Stimulated activated naive CD4-positive, alpha-beta T cell (primary cell): Measurements from ENCODE around the gene TRABD.
"Not testable (repeated sequence)": the region's sequence is repeated elsewhere in the genome, so short reads cannot be mapped to it uniquely, and the experiment has no call there.

Experiments used
- DNase-seq, 6 experiments: peaks; one replicate each; lab custom pipeline; 2025; lab: John Stamatoyannopoulos, UW

TRABD gene

DNA sequence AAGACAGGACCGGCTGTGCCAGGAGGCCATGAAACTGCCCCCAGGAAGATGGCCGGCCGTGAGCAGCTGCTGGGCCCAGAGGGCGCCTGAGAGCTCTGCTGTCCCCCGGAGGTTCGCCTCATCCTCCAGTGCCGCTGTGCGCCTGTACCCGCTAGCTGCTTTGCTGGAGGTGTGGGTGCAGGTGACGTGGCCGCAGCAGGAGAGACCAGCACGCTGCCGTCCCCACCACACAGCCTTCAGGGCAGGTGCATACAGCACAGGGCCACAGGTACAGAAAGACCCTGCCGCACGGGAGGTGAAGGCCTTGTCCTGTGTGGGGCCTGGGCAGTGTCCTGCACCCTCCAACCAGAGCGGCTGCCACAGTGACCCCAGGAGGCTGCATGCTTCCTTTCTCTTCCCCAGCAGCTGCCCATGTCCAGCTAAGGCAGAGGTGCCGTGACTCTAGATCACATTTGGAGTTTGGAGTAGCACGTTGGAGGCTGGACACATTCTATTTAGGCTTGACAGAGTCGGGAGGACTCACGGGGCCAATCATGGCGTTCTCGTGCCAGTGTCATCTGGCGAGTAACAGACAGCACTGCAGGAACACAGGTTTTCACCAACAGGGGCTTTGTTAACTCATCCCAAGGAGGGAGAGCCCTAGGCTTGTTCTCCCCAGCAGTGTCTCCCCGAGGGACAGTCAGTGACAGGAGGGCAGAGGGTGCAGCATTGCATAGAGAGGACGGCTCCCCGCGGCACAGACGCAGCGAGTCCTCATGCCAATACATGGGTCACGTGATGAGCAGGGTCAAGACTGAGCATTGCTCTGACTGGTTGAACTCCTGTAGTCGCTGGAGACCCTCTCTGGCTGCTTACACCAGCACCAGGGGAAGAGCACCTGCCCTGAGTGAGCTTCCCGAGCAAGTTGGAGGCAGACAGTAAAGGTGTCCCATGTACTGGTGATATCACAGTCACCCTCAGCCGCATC lies 33.9 kb upstream of the TRABD start:
- DNase-seq = no peak

- DNase-seq = no peak
These were observed 32.5 kb upstream of the TRABD start for GRCh38 chr22:50153056-50153755.

DNA sequence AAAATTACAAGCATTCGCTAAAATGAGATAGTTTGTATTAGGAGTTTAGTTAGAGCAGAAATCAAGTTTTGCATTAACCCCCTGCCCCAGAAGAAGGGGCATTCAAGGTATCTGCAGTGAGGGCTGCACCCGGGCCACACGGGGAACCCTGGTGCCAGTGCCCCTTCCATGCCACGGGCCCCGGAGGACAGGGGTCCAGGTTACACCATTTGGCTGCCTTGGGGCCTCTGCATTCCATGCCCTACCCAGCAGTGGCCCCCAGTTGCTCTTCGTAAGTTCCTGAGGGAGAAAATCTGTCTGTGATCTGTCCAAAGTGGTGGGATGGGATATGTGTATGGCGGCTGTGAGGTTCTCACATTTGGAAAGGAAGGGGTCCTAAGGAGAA lies 32.0 kb upstream of the TRABD start:
- DNase-seq = no peak

GRCh38 chr22:50157709-50158375 lies 27.9 kb upstream of the TRABD start:
- no peak for DNase-seq

- DNase-seq = no peak
These were observed 24.8 kb upstream of the TRABD start for GRCh38 chr22:50160947-50161346.

- DNase-seq = no peak
These were observed 24.0 kb upstream of the TRABD start for GRCh38 chr22:50161508-50162390.

GRCh38 chr22:50162391-50162956 lies 23.2 kb upstream of the TRABD start:
- DNase-seq = no peak

GRCh38 chr22:50165436-50166123 lies 20.1 kb upstream of the TRABD start:
- DNase-seq = no peak

DNA sequence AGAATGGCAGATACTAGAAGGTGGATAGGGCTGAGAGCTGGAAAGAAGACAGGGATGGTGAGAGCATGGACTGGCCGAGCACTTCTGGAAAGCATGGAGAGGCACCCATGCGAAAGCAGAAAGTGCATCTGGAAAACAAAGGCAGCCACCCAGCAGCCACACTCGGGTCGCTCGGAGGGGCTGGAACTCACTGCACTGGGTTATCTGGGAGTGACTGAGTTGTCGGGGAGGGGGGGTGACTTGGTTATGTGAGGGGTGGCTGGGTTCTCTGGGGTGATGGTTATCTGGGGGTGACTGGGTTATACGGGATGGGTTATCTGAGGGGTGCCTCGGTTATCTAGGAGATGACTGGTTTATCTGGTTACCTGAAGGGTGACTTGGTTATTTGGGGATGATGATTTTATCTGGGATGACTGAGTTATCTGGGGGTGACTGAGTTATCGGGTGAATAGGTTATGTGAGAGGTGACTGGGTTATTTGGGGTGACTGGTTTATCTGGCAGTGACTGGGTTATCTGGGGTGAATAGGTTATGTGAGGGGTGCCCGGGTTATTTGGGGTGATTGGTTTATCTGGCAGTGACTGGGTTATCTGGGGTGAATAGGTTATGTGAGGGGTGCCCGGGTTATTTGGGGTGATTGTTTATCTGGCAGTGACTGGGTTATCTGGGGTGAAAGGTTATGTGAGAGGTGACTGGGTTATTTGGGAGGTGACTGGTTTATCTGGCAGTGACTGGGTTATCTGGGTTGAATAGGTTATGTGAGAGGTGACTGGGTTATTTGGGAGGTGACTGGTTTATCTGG lies 17.8 kb upstream of the TRABD start:
- no peak for DNase-seq

DNA sequence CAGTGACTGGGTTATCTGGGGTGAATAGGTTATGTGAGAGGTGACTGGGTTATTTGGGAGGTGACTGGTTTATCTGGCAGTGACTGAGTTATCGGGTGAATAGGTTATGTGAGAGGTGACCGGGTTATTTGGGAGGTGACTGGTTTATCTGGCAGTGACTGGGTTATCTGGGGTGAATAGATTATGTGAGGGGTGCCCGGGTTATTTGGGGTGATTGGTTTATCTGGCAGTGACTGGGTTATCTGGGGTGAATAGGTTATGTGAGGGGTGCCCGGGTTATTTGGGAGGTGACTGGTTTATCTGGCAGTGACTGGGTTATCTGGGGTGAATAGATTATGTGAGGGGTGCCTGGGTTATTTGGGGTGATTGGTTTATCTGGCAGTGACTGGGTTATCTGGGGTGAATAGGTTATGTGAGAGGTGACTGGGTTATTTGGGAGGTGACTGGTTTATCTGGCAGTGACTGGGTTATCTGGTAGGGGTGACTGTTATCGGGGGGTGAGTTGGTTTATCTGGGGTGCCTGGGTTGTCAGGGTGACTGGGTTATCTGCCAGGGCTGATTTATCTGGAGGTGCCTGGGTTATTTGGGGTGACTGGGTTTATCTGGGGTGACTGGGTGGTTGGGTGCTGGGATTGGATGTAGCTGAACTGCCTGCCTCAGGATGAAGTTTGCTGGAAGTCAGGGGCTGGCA lies 17.1 kb upstream of the TRABD start:
- DNase-seq = not testable (repeated sequence)

GRCh38 chr22:50169181-50169759 lies 16.4 kb upstream of the TRABD start:
- DNase-seq = no peak

GRCh38 chr22:50169774-50170341 lies 15.9 kb upstream of the TRABD start:
- DNase-seq = no peak

DNA sequence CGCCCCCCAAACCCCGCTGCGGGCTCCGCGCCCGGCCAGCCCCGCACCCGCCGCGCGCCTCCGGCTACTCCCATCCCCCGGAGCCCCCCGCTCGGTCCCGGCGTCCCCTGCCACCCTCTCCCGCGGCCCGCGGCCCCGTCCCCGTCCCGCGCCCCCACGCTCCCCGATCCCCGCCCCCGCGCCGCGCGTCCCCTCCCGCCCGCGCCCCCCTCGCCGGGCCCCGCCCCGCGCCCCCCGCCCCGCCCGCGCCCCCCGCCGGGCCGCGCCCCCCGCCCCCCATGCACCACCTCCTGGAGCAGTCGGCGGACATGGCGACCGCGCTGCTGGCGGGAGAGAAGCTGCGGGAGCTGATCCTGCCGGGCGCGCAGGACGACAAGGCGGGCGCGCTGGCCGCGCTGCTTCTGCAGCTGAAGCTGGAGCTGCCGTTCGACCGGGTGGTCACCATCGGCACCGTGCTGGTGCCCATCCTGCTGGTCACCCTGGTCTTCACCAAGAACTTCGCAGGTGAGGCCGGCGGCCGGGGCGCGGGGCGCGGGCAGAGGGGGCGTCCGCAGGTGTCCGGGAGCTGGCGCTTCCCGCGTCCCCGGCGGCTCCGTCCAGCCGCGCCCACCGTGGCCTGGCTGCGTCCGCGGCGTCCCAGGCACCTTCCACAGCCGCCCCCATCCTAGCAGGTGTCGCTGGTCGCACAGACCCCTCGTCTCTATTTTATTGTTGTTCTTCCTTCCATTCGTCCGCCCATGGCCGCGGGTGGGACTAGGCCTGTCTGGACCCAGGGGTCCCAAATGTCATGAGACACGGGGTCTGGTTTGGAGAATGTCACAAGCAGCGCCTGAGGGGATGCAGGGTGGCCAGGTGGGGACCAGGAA lies 15.0 kb upstream of the TRABD start, which contains the start of gene PANX2:
PANX2 (plus strand) TSS at position 279 of the 866 bp plus-strand sequence; CDS start at position 279, 0 bp downstream.
- no peak for DNase-seq

GRCh38 chr22:50171319-50171964 lies 14.3 kb upstream of the TRABD start:
- DNase-seq = no peak

DNA sequence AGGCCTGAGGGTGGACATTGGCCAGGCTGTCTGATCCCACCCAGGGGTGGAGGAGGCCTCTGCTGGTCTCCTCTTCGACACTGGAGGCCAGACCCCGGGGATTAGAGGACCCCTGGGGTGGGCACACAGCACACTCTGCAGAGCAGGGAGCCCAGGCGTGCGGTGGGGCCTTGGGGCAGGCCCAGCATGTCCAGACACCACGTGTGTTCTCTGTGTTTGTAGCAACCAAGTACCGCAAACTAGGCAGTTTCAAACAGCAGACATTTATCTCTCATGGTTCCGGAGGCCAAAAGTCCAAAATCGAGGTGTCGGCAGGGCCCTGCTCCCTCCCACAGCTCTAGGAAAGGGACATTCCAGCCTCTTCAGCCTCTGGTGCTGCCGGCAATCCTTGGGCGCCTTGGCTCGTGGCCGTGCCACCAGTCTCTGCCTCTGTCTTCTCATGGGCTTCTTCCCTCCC lies 13.7 kb upstream of the TRABD start:
- no peak for DNase-seq

GRCh38 chr22:50173311-50173982 lies 12.3 kb upstream of the TRABD start:
- no peak for DNase-seq
